T-helper 2 cell (primary cell): ENCODE data around the gene WIPI1.
"Not testable (repeated sequence)": the region's sequence is repeated elsewhere in the genome, so short reads cannot be mapped to it uniquely, and the experiment has no call there.

Source experiments
- DNase-seq, 5 experiments: peaks; one replicate each; pipeline versions ENCODE4 v3.0.0 to v3.0.0-alpha.2; 2012 to 2022

The WIPI1 gene

DNA sequence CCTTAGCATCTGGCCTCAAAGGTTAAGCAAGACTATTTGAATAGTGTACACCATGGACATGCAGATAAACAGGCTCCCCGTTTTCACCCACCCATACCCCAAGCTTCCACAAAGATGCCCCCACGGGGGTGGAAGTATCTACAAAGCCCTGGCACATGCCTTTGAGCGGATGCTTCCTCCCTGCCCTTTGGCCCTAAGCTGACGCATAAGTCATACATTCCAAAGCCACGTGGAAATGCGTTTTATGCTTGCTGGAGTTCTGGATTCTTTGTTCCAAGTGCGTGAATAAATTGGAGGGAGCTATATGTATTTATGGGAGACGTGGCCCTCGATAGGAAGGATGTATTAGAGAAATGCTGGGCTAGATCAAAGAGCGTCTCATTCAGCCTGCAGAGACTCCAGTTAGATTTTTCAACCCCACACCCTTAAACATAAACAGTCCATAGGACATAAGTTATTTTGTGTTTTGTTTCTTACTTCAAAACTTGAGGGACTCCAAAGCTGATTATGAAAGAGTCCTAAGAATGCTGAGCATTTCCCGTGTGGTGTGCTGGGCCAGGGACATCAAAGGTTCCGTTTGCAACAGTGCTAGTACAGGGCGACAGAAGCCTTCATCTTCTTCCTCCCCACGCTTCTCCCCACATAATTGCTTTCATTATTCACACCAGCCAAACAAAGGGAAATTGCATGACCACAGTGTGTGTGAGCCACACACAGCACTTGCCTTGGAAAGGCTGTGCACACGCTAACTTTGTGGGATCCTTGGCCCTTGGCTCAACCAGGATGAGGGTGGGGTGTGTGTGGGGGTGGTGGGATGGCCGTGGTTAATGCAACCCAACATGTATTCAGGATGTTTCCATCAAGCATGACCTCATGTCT lies 73.6 kb downstream of the WIPI1 start:
- DNase-seq: peak in 2 of 5 experiments; percentile 20 to 43

DNA sequence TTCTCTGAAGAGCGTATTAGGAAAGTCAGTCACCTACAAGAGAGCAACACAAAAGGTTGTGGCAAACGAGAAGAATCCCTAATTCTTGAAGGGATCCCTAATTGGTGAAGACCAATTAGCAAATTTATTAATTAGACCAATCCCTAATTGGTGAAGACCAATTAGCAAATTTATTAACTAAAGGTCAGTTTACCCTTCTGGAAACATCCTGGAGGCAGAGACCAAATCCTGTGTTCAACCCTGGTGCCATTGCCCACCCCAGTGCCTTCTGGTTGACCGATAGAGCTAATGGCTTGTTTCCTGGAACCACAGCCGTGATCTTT lies 74.2 kb downstream of the WIPI1 start:
- DNase-seq: no peak

DNA sequence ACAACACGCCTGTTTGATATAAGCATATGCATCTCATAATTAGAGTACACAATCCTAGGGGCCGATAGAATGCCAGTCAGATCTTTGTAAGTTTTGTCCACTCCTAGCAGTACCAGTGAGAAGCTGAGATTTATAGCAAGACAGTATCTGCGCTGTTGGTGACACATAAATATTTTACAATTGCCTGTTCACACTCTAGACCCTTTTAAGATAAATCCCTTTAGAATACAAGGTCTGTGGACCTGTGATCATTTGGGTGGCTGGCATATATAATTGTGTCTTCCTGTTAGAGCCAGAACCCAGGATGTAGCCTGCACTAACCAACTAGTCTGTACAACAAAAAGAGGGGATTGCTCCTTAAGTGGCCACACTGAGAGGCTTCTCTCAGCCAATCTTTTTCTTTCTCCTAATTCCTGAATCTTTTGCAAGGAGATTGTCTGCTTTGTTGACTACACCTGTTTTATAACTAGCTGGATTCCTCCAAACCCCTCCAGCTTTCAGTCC lies 74.7 kb downstream of the WIPI1 start:
- no peak for DNase-seq

DNA sequence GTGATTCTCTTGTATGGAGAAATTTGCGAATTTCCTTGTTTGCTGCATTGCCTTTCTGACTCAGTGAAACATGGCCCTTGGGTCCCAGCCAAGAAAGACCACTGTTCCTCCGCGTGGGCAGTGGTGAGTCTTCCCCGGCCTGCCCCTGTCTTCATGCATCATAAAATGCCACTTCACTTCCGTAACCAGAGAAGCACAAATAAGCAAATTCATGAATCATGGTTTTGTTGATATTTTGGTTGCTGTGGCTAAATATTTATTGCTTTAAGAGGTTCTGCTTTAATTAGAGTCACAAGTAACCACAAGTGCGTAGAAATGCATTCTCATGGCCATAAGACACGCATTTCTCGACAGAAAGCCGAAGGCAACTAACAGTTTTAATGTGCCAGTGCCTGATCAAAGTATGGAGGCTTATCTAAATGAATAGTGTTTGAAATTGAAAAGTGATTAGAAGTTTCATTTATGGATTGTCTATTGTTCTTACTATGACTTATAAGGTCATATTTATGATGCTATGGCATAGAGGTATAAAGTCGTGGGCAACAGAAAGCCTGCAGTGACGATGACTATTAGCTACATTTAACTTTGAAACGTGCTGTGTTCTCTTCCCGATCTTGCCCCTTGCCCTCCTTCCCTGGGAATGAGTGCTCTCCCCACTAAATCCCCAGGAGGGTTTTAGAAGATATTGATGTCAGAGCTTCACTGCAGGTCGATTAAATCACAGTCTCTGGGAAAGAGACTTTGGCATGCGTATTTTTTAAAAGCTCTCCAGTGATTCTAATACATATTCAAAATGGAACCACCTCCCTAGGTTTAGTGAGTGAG lies 76.0 kb downstream of the WIPI1 start:
- DNase-seq: peak in 2 of 5 experiments; percentile 14 to 35

DNA sequence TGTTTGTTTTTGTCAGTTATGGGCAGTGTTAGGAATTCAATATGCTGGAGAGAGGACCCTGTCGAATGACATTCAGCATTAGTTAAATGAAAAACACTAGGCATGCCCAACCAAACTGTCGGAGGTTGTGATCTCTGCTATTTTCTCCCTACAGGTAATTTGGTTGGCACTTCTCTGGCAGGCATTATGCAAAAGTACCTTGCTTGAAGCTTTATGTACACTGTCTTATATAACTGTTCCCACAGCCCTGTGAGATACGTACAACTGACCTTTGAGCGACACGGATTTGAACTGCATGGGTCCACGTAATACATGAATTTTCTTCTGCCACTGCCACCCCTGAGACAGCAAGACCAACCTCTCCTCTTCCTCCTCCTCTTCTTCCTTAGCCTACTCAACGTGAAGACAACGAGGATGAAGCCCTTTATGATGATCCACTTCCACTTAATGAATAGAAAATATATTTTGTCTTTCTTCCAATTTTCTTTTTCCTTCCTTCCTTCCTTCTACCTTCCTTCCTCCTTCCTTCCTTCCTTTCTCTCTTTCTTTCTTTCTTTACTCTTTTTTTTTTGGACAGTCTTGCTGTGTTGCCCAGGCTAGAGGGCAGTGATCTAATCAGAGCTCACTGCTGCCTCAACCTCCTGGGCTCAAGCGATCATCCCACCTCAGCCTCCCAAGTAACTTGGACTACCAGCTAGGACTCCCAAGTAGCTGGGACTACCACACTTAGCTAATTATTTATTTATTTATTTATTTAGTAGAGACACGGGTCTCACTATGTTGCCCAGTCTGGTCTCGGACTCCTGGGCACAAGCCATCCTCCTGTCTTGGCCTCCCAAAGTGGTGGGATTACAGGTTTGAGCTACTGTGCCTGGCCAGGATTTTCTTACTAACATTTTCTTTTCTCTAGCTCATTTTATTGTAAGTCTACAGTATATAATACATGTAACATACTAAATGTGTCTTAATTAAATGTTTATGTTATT lies 77.3 kb downstream of the WIPI1 start:
- DNase-seq: no peak

DNA sequence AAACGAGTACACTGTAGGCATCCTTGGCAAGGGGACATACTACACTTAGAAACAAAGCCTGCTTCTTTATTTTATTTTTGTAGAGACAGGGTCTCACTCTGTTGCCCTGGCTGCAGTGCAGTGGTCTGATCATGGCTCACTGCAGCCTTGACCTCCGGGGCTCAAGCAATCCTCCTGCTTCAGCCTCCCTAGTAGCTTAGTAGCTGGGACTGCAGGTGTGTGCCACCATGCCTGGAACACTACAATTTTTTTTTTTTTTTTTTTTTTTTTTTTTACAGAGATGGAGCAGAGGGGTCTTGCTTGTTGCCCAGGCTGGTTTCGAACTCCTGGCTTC lies 78.2 kb downstream of the WIPI1 start:
- no peak for DNase-seq

DNA sequence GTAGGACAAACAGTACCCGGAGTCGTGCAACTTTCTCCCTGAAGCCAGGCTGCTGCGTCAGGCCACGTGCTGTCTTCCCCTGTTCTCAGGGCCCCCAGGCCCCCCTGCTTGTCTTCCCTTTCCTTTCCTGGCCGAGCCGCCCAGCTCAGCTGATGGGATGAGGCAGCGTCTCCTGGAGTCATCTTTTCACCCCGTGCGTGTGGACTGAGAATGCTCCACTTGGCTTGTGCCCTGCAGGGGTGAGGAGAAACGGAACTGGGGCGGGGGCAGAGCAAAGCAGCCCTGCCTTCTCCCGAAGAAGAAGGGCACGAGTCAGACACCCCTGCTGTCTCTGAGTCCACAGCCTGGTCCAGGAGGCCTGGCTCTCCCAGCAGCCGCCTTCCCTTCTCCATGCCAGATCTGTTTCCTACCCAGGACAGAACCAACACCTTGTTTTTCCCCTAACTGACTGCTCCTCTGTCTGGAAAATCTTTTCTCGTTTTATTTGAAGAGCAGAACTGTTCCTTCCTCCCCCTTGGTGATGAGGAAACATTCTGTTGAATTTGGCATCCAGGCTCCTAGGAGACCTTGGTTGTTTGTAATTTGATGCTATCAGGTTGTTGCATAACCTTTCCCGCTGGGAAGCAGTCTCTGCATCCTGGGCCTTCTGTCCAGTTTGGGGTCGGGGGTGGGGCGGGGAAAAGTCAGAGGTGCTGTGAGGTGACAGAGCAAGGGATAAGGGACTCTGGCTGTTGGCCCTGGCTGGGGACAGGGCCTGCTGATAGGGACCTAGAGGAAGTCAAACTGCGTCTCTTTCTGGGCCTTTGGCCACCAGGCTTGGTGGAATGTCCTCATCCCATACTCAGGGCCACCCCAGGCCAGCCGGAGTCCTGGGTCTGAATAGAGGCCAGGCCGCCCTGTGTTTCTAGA lies 78.8 kb downstream of the WIPI1 start:
- DNase-seq: no peak

DNA sequence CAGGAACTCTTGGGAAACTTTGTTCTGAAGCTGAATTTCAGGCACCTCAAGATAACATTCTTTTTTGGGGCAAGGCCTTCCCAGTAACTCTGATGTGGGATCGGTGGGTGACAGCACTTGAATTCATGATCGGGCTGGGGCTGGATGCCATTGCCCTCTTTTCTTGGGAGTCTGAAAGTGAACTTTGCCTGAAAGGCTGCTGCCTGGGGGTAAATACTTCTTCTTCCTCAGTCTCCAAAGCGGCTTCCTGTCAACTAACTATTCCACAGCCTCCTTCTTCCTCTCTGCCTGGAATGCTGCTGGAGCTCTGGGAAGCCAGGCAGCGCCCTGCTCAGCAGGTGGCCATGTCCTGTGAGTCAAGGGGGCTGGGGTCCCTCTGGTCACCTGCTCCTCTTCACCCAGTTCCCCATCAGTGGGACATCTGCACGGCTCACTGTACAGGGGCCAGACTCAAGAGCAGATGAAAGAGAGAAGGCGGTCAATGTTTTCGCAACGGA lies 79.5 kb downstream of the WIPI1 start:
- DNase-seq: no peak

DNA sequence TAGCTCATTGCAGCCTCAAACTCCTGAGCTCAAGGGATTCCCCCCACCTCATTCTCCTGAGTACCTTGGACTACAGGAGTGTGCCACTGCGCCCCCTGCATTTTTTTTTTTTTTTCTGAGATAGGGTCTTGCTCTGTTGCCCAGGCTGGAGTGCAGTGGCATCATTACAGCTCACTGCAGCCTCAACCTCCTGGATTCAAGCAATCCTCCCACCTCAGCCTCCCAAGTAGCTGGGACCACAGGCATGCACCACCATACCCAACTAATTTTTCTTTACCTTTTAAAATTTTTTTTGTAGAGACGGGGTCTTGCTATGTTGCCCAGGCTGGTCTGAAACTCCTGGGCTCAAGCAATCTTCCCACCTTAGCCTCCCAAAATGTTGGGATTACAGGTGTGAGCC lies 81.1 kb downstream of the WIPI1 start:
- not testable (repeated sequence) for DNase-seq

DNA sequence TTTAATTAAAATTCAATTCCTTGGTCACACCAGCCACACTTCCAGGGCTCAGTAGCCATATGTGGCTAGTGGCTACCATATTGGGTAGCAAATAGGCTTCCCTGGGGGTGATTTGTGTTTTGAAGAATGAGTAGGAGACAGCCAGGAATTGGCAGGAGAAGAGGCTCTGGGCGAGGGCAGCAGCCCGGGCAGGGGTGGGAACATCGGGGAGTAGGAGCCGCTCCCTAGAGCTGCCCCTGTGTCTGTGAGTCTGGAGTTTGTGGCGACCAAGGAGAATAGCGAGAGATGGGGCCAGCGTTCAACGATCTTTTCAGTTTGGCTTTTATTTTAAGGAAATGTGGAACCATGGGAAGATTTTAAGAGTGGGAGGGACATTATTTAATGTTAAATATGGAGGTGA lies 81.7 kb downstream of the WIPI1 start:
- DNase-seq: no peak
